Fibroblast of lung (primary cell): ENCODE measurements around the gene ANKS1B. TPM values are rescaled to one million over a fixed set of nuclear protein-coding genes. Genes with fewer than 3 reads are reported as not detected.

ENCODE experiments used
- DNase-seq, 2 donors: peaks; one replicate each; pipeline versions ENCODE4 v3.0.0 to v3.0.0-alpha.2; 2010; ENCODE audit warnings: low read depth in 2 of 2
- H2AFZ ChIP-seq: 2 replicates; pipeline ENCODE4 v1.5.1; 2012; ENCODE audit warnings: low read length, control low read depth, inconsistent platforms
- H3K27ac ChIP-seq: 2 replicates; pipeline ENCODE4 v1.5.1; 2011; ENCODE audit warnings: low read length, control low read depth; ENCODE audit not compliant: insufficient read depth
- H3K27me3 ChIP-seq: 2 replicates; pipeline ENCODE4 v1.5.1; 2011; ENCODE audit warnings: mild to moderate bottlenecking, low read length; ENCODE audit not compliant: control insufficient read depth, insufficient read depth
- H3K36me3 ChIP-seq: 2 replicates; pipeline ENCODE4 v1.5.1; 2011; ENCODE audit warnings: low read length; ENCODE audit not compliant: control insufficient read depth, insufficient read depth
- H3K4me1 ChIP-seq: 2 replicates; pipeline ENCODE4 v1.5.1; 2011; ENCODE audit warnings: low read length; ENCODE audit not compliant: control insufficient read depth, insufficient read depth; ENCODE audit errors: extremely low read depth
- H3K4me2 ChIP-seq: 2 replicates; pipeline ENCODE4 v1.5.1; 2011; ENCODE audit warnings: low read length, control low read depth; ENCODE audit not compliant: insufficient read depth; ENCODE audit errors: extremely low read depth
- H3K4me3 ChIP-seq, 4 experiments: fragments of 200-600 bp in 1 of 4; sonication (generic) in 1 of 4; replicated peaks in 1 of 4; 2 replicates each; pipeline ENCODE4 v1.5.1; 2011 to 2016; ENCODE audit warnings: low read length in 4 of 4, low read depth in 3 of 4, mild to moderate bottlenecking in 3 of 4, control low read depth in 2 of 4, inconsistent platforms in 1 of 4, mixed read lengths in 1 of 4; ENCODE audit not compliant: insufficient read depth in 1 of 4; ENCODE audit errors: control extremely low read depth in 1 of 4
- H3K79me2 ChIP-seq: 2 replicates; pipeline ENCODE4 v1.5.1; 2012; ENCODE audit warnings: mild to moderate bottlenecking, low read length, inconsistent platforms; ENCODE audit not compliant: control insufficient read depth, insufficient read depth
- H3K9ac ChIP-seq: 2 replicates; pipeline ENCODE4 v1.5.1; 2011; ENCODE audit warnings: mild to moderate bottlenecking, low read length, control low read depth; ENCODE audit not compliant: insufficient read depth
- H3K9me3 ChIP-seq: 2 replicates; pipeline ENCODE4 v1.5.1; 2012; ENCODE audit warnings: low read depth, low read length; ENCODE audit not compliant: control insufficient read depth, insufficient read depth
- H4K20me1 ChIP-seq: 2 replicates; pipeline ENCODE4 v1.5.1; 2011; ENCODE audit warnings: low read length; ENCODE audit not compliant: control insufficient read depth, insufficient read depth; ENCODE audit errors: extremely low read depth
- EZH2 ChIP-seq: IDR thresholded peaks from 2 replicates; pipeline ENCODE4 v1.5.1; 2012; ENCODE audit warnings: low read length, control low read depth, mild to moderate bottlenecking; ENCODE audit errors: missing control alignments
- polyA plus RNA-seq, 2 donors: library from polyadenylated mRNA; depleted of rRNA in 1 of 2; stranded (reverse) in 1 of 2; unstranded in 1 of 2; fragments of >200 nt; gene quantifications; 2 replicates each; pipeline ENCODE4 v1.2.1, GENCODE V29; 2011 to 2012; ENCODE audit warnings: missing spikeins in 1 of 2
- total RNA-seq: library from RNA; depleted of rRNA; stranded (reverse); fragments of >200 nt; gene quantifications from 2 replicates; pipeline ENCODE4 v1.2.1, GENCODE V29; 2014
- TF ChIP-seq, protein P1 (sequence below), 2 donors: IDR thresholded peaks in 1 of 2; conservative IDR thresholded peaks in 1 of 2; 1 replicate in 1 of 2; 2 replicates in 1 of 2; pipeline ENCODE4 v1.5.1; 2011 to 2012; ENCODE audit warnings: low read length in 2 of 2, control low read depth in 1 of 2, inconsistent platforms in 1 of 2, low read depth in 1 of 2, mild to moderate bottlenecking in 1 of 2

ANKS1B gene
- total and polyA plus RNA-seq, 2 donors (not counting 1 experiment from before 2014, with no cell fraction given), result 0.11 to 0.83 TPM

DNA sequence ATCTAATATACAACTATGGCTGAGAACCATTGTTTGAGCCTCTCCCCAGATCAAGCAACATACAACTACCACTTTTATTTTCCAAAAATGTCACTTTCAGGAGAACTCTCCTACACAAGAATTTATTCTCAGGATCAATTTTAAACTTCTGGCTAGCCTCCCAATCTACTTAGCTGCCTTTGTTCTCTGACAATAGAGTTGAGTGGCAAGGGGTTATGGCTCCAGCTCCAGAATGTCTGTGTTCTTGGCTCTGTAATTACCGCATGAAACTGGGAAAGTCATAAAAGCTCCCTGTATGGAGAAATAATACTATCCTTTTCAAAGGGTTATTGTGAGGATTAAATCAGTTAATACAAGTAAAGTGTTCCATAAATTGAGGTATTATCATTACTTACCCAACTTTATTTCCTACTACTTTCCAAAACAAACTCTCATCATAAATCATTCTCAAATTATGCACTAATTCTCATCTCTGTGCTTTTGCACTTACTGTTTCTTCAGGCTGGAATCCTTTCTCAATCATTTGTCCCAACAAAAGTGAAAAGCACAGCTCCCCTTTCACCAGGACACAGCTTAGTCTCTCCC, 215.2 kb downstream of the ANKS1B start:
- Histone ChIP-seq H3K9me3 (no peaks in the 10 kb centered on the region), H3K4me1 (no peaks in the 10 kb centered on the region), H3K9ac (no peak overlapping the region), H3K4me3 (no peak overlapping the region), H3K27me3 (no peaks in the 10 kb centered on the region), H3K36me3 (no peaks in the 10 kb centered on the region), H3K4me2 (no peak overlapping the region), H4K20me1 (no peaks in the 10 kb centered on the region), H3K79me2 (no peaks in the 10 kb centered on the region), H2AFZ (no peak overlapping the region), H3K27ac (no peak overlapping the region)
- DNase-seq, result no peak
- TF ChIP-seq EZH2, result no peak
- TF ChIP-seq, protein P1, sequence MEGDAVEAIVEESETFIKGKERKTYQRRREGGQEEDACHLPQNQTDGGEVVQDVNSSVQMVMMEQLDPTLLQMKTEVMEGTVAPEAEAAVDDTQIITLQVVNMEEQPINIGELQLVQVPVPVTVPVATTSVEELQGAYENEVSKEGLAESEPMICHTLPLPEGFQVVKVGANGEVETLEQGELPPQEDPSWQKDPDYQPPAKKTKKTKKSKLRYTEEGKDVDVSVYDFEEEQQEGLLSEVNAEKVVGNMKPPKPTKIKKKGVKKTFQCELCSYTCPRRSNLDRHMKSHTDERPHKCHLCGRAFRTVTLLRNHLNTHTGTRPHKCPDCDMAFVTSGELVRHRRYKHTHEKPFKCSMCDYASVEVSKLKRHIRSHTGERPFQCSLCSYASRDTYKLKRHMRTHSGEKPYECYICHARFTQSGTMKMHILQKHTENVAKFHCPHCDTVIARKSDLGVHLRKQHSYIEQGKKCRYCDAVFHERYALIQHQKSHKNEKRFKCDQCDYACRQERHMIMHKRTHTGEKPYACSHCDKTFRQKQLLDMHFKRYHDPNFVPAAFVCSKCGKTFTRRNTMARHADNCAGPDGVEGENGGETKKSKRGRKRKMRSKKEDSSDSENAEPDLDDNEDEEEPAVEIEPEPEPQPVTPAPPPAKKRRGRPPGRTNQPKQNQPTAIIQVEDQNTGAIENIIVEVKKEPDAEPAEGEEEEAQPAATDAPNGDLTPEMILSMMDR (conservative IDR thresholded peaks at IDR 0.05 in 1 of 2, IDR thresholded peaks at IDR 0.05 in 1 of 2; ENCODE audit: low read depth in 1 of 2, low read length in 2 of 2), result no peak

DNA sequence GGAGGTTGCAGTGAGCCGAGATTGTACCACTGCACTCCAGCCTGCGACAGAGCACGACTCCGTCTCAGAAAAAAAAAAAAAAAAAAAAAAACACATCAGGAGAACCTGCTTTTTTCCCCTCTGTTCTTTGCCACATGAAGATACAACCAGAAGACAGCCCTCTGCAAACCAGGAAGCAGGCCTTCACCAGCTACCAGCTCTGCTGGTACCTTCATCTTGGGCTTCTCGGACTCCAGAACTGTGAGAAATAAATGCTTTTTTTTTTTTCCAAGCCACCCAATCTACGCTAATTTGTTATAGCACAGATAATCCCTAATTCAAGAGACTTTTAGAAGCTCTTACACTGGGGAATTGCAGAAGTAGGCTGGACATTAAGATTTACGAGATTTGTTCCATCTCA, 216.0 kb downstream of the ANKS1B start:
- H3K4me3 ChIP-seq, result no peak overlapping the region
- no peaks in the 10 kb centered on the region for H4K20me1 ChIP-seq
- H3K4me2 ChIP-seq, result no peak overlapping the region
- H3K9ac ChIP-seq, result no peak overlapping the region
- H3K9me3 ChIP-seq, result no peaks in the 10 kb centered on the region
- H2AFZ ChIP-seq, result no peak overlapping the region
- H3K27me3 ChIP-seq, result no peaks in the 10 kb centered on the region
- H3K36me3 ChIP-seq, result no peaks in the 10 kb centered on the region
- no peaks in the 10 kb centered on the region for H3K79me2 ChIP-seq
- no peak for DNase-seq
- TF ChIP-seq, protein P1 (conservative IDR thresholded peaks at IDR 0.05 in 1 of 2, IDR thresholded peaks at IDR 0.05 in 1 of 2; ENCODE audit: low read depth in 1 of 2, low read length in 2 of 2), result no peak
- TF ChIP-seq EZH2, result no peak
- no peak overlapping the region for H3K27ac ChIP-seq
- no peaks in the 10 kb centered on the region for H3K4me1 ChIP-seq

DNA sequence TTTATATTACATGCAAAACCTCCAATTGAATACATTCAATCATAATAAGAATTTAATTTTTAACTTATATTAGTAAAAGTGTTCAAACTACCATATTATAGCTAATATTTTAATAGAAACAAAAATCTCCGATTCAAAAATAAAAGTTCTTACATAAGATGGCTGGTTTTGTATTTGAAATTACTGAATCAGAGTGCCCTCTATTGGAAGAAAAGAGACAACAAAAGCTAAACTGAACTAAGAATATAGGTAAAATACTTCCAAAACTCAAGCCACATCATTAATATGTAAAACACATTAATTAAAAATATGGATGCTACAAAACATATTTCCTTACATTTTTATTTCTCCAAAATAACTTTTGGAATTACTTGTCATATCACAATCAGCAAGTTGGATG, 216.9 kb downstream of the ANKS1B start:
- Histone ChIP-seq H3K9me3 (no peaks in the 10 kb centered on the region), H3K4me2 (no peak overlapping the region), H4K20me1 (no peaks in the 10 kb centered on the region), H3K4me1 (no peaks in the 10 kb centered on the region), H3K27me3 (no peaks in the 10 kb centered on the region), H3K36me3 (no peaks in the 10 kb centered on the region), H3K9ac (no peak overlapping the region), H3K79me2 (no peaks in the 10 kb centered on the region), H2AFZ (no peak overlapping the region), H3K27ac (no peak overlapping the region), H3K4me3 (no peak overlapping the region)
- TF ChIP-seq, protein P1 (conservative IDR thresholded peaks at IDR 0.05 in 1 of 2, IDR thresholded peaks at IDR 0.05 in 1 of 2; ENCODE audit: low read depth in 1 of 2, low read length in 2 of 2), result peak in 1 of 2 donors; percentile 48
- TF ChIP-seq EZH2, result no peak
- DNase-seq, result peak; percentile 24 to 42
